Lung (tissue), 12 donors: ENCODE measurements around the gene CFAP61. TPM values are rescaled to one million over a fixed set of nuclear protein-coding genes. Genes with fewer than 3 reads are reported as not detected.

Experiments used
- ATAC-seq: fragments of 200-7000 bp; cut with Tn5 transposase; one replicate; pipeline ENCODE4 v1.9.1; 2020; ENCODE audit warnings: moderate number of reproducible peaks; ENCODE audit not compliant: insufficient read depth, low FRiP score
- DNase-seq, 3 donors: peaks; one replicate each; pipeline ENCODE4 v3.0.0-alpha.2; 2013 to 2017
- H3K27ac ChIP-seq, 2 donors: one replicate each; pipeline ENCODE4 v1.5.1; 2013; ENCODE audit warnings: mild to moderate bottlenecking in 2 of 2, moderate library complexity in 2 of 2, control low read depth in 1 of 2, inconsistent platforms in 1 of 2, low read depth in 1 of 2, low read length in 1 of 2
- H3K27me3 ChIP-seq, 3 donors: one replicate each; pipeline ENCODE4 v1.5.1; 2013; ENCODE audit warnings: low read length in 2 of 3; ENCODE audit not compliant: control insufficient read depth in 3 of 3, insufficient read depth in 3 of 3
- H3K36me3 ChIP-seq, 4 donors: one replicate each; pipeline ENCODE4 v1.5.1; 2013; ENCODE audit warnings: low read length in 4 of 4, mild to moderate bottlenecking in 1 of 4, moderate library complexity in 1 of 4; ENCODE audit not compliant: control insufficient read depth in 4 of 4, insufficient read depth in 4 of 4
- H3K4me1 ChIP-seq, 5 donors: one replicate each; pipeline ENCODE4 v1.5.1; 2013; ENCODE audit warnings: low read length in 5 of 5, mild to moderate bottlenecking in 2 of 5, moderate library complexity in 1 of 5; ENCODE audit not compliant: control insufficient read depth in 5 of 5, insufficient read depth in 5 of 5
- H3K4me3 ChIP-seq: one replicate; pipeline ENCODE4 v1.5.1; 2013; ENCODE audit warnings: mild to moderate bottlenecking, control low read depth, moderate library complexity
- H3K9ac ChIP-seq, 2 donors: one replicate each; pipeline ENCODE4 v1.5.1; 2013; ENCODE audit warnings: low read length in 2 of 2, control low read depth in 1 of 2; ENCODE audit not compliant: insufficient read depth in 1 of 2
- H3K9me3 ChIP-seq, 4 donors: one replicate each; pipeline ENCODE4 v1.5.1; 2013; ENCODE audit warnings: low read length in 3 of 4, mild to moderate bottlenecking in 1 of 4, moderate library complexity in 1 of 4; ENCODE audit not compliant: control insufficient read depth in 4 of 4, insufficient read depth in 3 of 4
- WGBS, 2 donors: extraction: QIAGEN DNeasy Blood & Tissue Kit; methylation state at CpG; one replicate each; pipeline ENCODE4 v1.1.7; 2013; 5-methylcytosine and 5-hydroxymethylcytosine counted together
- polyA plus RNA-seq, 2 donors: library from polyadenylated mRNA; stranded (reverse); fragments of 200-250 nt; gene quantifications; one replicate each; pipeline ENCODE4 v1.2.1, GENCODE V29; 2013
- total RNA-seq, 2 donors: library from RNA; depleted of rRNA in 1 of 2; stranded (reverse); fragments of >200 nt in 1 of 2; gene quantifications; one replicate each; pipeline ENCODE4 v1.2.1, GENCODE V29; 2014 to 2021
- TF ChIP-seq, protein P1 (sequence below): IDR thresholded peaks from 2 replicates; pipeline ENCODE4 v1.5.1; 2012; ENCODE audit warnings: mild to moderate bottlenecking; ENCODE audit errors: control extremely low read depth, extremely low read depth
- donor health status: control.
- donor health status: control.
- donor health status: Bipolar disorder and iron deficiency.
- donor health status: healthy.
- donor health status: DM: yes; HTN: yes; CAD: no.

CFAP61 gene
- total and polyA plus RNA-seq, 4 donors, result 2.0 to 15.4 (median 6.5) TPM

DNA sequence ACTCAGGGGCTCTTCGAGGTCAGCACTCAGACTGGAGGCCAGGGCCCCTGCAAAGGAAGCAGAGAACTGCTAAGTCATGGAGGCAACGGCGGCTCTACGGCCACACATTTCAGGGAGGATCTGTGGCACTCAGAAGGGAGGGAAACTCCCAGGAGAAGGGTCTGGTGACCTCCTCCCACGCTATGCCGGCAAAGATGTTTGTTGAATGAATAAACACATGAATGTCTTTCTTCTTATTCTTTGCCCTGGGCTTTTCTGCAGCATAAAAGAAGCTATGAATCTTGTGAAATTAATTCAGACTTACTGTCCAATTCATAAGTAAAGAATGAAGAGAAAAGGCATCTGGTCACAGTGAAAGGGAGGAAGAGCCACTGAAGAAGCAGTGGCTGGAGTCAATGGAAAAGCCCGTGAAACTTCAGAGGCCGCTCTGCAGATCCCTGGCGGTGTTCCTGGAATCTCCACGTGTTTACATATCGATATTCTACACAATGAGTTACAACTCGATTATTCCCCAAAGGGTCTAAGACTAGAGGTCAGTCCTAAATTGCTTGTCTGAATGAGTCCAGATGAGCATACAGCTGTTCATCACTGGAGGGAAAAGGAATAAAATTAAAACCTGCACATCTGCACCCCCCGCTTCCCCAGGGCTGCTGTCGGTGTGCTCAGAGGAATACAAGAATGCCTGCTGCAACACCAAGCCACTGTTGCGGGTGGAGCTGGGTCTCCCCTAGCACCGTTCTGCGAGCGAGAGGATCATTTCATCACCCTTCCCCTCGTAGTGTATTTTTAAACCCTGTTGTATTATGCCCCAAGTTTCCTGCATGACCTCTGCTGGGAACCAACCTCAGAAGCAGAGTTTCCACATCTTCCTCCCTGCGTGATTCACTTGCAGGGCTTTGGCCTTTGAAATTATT lies 341.1 kb downstream of the CFAP61 start:
- H3K4me1 ChIP-seq, result peaks cover 0 to 9% (median 0%) of the 10 kb centered on the region in 5 donors
- DNase-seq, result no peak
- TF ChIP-seq, protein P1, sequence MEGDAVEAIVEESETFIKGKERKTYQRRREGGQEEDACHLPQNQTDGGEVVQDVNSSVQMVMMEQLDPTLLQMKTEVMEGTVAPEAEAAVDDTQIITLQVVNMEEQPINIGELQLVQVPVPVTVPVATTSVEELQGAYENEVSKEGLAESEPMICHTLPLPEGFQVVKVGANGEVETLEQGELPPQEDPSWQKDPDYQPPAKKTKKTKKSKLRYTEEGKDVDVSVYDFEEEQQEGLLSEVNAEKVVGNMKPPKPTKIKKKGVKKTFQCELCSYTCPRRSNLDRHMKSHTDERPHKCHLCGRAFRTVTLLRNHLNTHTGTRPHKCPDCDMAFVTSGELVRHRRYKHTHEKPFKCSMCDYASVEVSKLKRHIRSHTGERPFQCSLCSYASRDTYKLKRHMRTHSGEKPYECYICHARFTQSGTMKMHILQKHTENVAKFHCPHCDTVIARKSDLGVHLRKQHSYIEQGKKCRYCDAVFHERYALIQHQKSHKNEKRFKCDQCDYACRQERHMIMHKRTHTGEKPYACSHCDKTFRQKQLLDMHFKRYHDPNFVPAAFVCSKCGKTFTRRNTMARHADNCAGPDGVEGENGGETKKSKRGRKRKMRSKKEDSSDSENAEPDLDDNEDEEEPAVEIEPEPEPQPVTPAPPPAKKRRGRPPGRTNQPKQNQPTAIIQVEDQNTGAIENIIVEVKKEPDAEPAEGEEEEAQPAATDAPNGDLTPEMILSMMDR, result no peak
- peaks cover 0 to 55% (median 12%) of the 10 kb centered on the region in 4 donors for H3K36me3 ChIP-seq
- no peak for ATAC-seq
- no peaks in the 10 kb centered on the region for H3K27me3 ChIP-seq
- no peak overlapping the region for H3K4me3 ChIP-seq
- H3K9me3 ChIP-seq, result no peaks in the 10 kb centered on the region
- no peak overlapping the region for H3K27ac ChIP-seq
- WGBS, 2 donors, result 51 to 71% methylated on average over 20 of the region's 20 CpGs
- no peak overlapping the region for H3K9ac ChIP-seq

DNA sequence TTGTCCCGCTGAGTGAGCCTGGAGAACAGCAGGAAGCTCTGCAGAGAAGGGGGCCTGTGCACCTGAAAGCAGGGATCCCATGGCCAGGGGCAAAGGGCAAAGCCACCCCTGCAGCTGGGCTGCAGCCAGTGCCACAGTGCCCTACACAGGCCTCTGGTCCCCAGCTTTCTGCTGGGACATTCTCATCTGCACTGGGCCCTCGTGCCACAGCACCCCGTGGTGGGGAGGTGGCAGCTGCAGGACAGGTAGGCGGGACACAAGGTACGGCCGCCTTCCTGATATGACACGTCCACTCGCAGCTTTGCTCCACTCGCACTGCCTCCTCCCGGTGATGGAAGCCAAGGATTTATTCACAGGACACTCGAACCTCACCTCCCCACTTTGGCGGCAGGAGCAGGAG lies 342.8 kb downstream of the CFAP61 start:
- TF ChIP-seq, protein P1, result no peak
- DNase-seq (no peak), ATAC-seq (no peak)
- Histone ChIP-seq H3K4me3 (no peak overlapping the region), H3K27ac (no peak overlapping the region), H3K4me1 (peaks cover 0 to 9% (median 0%) of the 10 kb centered on the region in 5 donors), H3K9ac (no peak overlapping the region), H3K36me3 (peaks cover 0 to 55% (median 10%) of the 10 kb centered on the region in 4 donors), H3K27me3 (no peaks in the 10 kb centered on the region), H3K9me3 (no peaks in the 10 kb centered on the region)
- WGBS, 2 donors, result 94 to 95% methylated on average over 12 of the region's 12 CpGs

DNA sequence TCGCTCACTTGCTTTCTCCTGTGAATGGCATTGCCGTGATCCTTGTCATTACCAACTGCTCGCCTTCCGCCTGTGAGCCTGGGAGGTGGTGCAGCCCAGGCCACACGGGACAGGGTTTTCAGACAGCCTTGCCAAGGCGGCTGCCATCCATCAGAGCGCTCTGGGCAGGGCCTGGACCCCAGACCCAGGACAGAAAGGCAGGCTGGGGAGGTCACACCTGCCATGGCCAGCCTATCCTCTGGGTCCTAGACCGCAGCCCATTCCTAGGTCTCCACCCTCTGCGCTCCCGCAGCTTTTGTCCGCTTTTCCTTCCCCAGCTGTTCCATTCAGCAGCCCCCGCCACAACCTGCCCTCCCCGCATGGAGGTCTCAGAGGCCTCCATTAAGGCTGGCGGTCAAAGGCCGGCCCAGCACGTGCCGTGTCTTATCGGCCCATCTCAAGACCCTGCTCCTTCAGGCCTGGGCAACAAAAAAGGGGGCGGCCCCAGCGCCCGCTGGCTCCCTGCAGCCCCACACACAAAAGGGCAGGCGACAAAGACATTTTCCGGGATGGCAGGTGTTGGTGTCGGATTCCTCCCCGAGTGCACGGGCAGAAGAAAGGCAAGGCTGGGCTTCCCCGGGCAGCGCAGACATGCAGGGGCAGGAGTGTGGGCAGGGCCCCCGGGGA lies 343.7 kb downstream of the CFAP61 start:
- Histone ChIP-seq H3K4me1 (peaks cover 0 to 9% (median 0%) of the 10 kb centered on the region in 5 donors), H3K36me3 (peaks cover 0 to 51% (median 8%) of the 10 kb centered on the region in 4 donors), H3K27me3 (no peaks in the 10 kb centered on the region), H3K9me3 (no peaks in the 10 kb centered on the region), H3K27ac (no peak overlapping the region), H3K4me3 (no peak overlapping the region), H3K9ac (no peak overlapping the region)
- DNase-seq, result no peak
- ATAC-seq, result no peak
- WGBS, 2 donors, result 95 to 97% methylated on average over 29 of the region's 29 CpGs
- TF ChIP-seq, protein P1, result no peak
